ENCODE data around the gene AIG1.
A peak's percentile ranks its signal among the peaks of the same experiment; 100 is the strongest.

The AIG1 gene

GRCh38 chr6:143205585-143205984 lies 144.9 kb downstream of the AIG1 start:
- H3K4me3 ChIP-seq (replicated peaks; ENCODE audit: low read depth, low read length) = no peak overlapping the region
- TF ChIP-seq CTCF (IDR thresholded peaks at IDR 0.05; ENCODE audit: low read length, missing control alignments) = no peak
- no peak for DNase-seq (ENCODE audit: low read depth)

- peak; percentile 20 for DNase-seq (ENCODE audit: low read depth)
- H3K4me3 ChIP-seq (replicated peaks; ENCODE audit: low read depth, low read length) = no peak overlapping the region
- TF ChIP-seq CTCF (IDR thresholded peaks at IDR 0.05; ENCODE audit: low read length, missing control alignments) = no peak
These were observed 145.3 kb downstream of the AIG1 start for GRCh38 chr6:143205991-143206390.

- TF ChIP-seq CTCF (IDR thresholded peaks at IDR 0.05; ENCODE audit: low read length, missing control alignments) = no peak
- H3K4me3 ChIP-seq (replicated peaks; ENCODE audit: low read depth, low read length) = no peak overlapping the region
- no peak for DNase-seq (ENCODE audit: low read depth)
These were observed 145.9 kb downstream of the AIG1 start for GRCh38 chr6:143206550-143206949.

GRCh38 chr6:143210420-143210819 lies 149.7 kb downstream of the AIG1 start:
- no peak overlapping the region for H3K4me3 ChIP-seq (replicated peaks; ENCODE audit: low read depth, low read length)
- TF ChIP-seq CTCF (IDR thresholded peaks at IDR 0.05; ENCODE audit: low read length, missing control alignments) = no peak
- no peak for DNase-seq (ENCODE audit: low read depth)

- H3K4me3 ChIP-seq (replicated peaks; ENCODE audit: low read depth, low read length) = no peak overlapping the region
- peak; percentile 29 for DNase-seq (ENCODE audit: low read depth)
- TF ChIP-seq CTCF (IDR thresholded peaks at IDR 0.05; ENCODE audit: low read length, missing control alignments) = no peak
These were observed 153.2 kb downstream of the AIG1 start for GRCh38 chr6:143213859-143214376.

- no peak for DNase-seq (ENCODE audit: low read depth)
- no peak overlapping the region for H3K4me3 ChIP-seq (replicated peaks; ENCODE audit: low read depth, low read length)
- no peak for TF ChIP-seq CTCF (IDR thresholded peaks at IDR 0.05; ENCODE audit: low read length, missing control alignments)
These were observed 154.7 kb downstream of the AIG1 start for GRCh38 chr6:143215363-143215762.

- no peak overlapping the region for H3K4me3 ChIP-seq (replicated peaks; ENCODE audit: low read depth, low read length)
- no peak for DNase-seq (ENCODE audit: low read depth)
- no peak for TF ChIP-seq CTCF (IDR thresholded peaks at IDR 0.05; ENCODE audit: low read length, missing control alignments)
These were observed 155.1 kb downstream of the AIG1 start for GRCh38 chr6:143215771-143216170.
